Amniotic epithelial cell (primary cell): ENCODE data around the gene NEURL1.
"Not testable (repeated sequence)": the region's sequence is repeated elsewhere in the genome, so short reads cannot be mapped to it uniquely, and the experiment has no call there.

Experiments used
- DNase-seq: peaks from one replicate; pipeline ENCODE4 v3.0.0-alpha.2; 2010; ENCODE audit warnings: low read depth

NEURL1 gene

DNA sequence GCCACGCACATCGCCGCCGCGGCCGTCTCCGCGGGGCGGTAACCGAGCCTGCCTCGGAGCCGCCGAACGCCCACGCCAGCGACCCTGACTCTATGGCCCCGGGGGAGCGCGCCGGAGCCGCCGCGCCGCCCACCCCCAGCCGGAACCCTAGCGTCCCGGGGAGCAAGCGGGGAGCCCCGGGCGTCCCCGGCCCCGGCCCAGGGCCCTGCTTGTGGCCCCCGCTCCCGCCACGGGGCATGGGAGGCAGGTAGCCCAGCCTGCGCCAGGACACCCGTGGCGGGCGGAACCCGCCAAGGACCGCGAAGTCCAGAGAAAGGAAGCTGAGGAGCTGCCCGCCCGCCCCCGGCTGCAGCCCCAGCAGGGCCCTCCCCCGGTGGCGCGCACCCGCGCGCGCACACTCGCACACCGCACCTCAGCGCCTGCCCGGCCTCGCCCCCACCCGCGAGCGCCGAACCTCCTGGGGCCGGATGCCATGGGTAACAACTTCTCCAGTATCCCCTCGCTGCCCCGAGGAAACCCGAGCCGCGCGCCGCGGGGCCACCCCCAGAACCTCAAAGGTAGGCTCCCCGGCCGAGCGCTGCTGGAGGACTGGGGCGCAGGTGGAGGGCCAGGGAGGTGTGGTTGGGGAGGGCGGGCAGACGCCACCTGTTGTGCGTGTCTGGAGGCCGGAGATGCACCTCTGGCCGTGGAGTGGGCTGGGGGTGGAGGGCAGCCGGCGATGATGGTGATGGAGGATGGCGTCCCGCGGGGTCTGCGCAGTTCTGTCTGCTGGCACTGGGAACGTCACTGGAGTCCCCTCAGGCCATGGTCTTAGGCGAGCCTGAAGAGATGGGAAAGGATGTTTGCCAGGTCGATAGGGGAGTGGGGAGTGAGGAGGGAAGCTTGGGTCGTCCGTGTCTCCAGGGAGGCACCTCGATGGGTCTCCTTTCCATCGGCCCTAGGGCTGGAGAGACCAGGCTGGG, 692 bp downstream of the NEURL1 start:
- DNase-seq, result no peak

DNA sequence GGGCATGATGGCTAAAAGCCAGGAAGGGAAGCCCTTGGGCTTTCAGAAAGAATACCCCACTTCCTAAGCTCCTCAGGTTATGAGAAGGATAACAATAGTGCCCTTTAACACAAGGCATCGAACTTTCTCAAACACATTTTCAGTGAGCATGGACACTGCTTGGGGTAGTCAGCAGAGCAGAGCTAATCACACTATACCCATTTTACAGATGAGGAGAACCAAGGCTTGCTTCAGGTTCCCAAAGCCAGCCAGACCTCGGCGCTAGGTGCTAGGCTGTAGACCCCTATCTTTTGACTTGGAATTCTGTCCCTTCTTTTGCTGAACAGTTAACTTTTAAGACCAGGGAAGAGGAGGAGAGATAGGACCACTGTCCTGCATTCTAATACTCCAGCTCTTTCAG, 1.8 kb downstream of the NEURL1 start:
- DNase-seq, result no peak

DNA sequence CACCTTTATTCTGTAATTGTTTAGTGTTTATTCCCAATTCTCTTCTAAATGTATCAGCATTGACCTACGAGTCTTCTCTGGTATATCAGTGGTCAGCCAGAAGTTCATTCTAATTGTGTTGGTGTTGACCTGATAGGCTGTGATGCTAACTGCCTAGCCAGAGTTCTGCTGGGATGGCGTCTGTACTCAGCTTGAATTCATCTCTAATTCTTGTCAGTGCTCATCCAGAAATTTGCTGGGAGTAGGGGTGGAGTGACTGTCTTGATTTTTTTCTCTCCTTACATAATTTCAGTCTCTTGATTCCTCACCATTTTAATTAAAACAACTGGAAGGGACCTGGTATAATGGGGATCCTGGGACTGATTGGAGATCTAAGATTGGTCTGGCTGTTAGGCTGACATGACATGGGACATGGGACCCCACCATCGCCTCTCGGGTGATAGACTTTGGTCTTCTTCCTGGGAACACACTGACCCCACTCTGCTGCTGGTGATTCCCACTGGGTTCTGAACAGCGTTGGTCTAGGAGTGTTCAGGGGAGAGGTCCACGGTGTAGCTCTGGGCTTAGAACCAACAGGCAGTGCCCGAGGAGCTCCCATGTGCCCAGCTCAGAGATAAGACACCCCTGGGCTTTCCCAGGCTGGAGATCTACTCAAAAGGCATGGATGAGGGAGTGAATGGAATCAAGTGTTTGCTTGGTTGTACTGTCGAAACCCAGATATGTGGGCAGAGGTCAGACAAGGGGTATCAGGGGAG, 3.8 kb downstream of the NEURL1 start:
- no peak for DNase-seq

DNA sequence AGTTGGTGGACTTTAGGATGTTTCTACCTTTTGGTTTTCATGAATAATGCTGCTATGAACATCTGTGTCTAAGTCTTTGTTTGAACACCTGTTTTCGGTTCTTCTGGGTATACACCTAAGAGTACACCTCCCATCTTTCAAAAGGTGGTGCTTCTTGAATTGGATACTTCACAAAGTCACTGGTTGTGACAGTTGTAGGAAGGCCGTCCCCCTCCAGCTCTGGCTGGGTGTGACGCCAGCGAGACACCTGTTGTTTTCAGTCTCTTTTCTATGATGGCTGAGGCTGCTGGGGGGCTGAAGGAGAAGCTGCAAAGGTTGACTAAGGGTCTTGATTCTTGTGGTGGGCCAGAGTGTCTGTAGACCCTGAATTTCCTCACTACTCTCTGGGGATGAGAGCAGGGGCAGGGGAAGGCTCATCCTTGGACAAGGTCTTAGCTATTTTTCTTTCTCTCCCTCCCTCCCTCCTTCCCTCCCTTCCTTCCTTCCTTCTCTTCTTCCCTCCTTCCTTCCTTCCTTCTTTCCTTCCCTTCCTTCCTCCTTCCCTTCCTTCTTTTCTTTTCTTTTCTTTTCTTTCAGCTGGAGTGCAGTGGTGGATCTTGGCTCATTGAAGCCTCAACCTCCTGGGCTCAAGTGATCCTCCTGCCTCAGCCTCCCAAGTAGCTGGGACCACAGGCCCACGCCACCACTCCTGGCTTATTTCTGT, 5.6 kb downstream of the NEURL1 start:
- no peak for DNase-seq

DNA sequence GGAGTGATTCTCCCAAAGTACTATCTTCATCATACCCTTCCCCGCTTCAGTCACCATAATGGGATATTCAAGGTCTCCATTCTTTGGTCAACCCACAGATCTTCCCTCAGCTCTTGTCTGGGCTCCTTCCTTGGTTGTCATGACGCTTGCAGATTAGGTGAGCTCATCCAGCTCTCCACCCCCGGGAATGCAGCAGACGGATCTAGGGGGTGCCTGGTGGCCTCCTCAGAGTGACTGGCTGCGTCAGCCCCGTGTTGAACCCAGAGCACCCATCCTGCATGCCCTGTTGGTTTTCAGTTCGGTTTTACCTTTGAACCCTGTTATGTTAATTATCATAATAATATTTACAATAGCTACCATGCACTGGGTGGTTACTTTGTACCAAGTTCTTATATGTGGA, 6.4 kb downstream of the NEURL1 start:
- peak; percentile 36 for DNase-seq

DNA sequence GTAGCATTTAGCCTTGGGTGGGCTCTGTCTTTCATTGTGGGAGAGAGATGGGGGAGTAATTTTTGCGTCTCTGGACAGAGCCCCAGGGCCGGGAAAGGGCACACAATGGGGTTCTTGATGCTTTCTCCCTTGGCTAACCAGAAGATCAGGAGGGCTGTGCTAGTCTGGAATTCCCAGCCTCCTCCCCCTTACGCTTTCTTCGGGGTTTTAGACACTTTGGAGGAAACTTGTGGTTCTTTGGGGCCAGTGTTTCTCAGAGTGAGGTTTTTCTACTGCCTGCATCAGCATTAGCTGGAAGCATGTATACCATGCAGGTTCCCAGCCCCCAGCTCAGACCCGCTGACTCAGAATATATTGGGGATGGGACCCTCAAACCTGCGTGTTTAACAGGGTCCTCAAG, 7.0 kb downstream of the NEURL1 start:
- DNase-seq, result no peak

DNA sequence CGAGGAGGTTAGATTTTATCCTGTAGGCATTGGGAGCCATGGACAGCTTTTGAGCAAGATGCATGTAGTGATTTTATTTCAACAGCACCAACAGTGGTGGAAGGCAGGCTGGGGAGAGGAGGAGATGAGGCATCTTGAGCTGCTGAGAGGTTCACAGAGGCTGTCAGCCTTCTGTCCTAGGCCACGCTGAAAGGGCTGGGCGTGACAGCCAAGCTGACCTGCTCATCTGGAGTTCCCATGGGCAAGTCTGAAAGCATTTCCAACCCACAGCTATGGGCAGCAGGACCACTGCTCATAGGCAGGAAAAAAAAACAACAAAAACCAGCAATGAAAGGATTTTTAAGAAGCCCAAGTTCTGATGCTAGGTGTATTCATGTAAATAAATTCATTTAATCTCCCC, 7.7 kb downstream of the NEURL1 start:
- DNase-seq, result no peak

DNA sequence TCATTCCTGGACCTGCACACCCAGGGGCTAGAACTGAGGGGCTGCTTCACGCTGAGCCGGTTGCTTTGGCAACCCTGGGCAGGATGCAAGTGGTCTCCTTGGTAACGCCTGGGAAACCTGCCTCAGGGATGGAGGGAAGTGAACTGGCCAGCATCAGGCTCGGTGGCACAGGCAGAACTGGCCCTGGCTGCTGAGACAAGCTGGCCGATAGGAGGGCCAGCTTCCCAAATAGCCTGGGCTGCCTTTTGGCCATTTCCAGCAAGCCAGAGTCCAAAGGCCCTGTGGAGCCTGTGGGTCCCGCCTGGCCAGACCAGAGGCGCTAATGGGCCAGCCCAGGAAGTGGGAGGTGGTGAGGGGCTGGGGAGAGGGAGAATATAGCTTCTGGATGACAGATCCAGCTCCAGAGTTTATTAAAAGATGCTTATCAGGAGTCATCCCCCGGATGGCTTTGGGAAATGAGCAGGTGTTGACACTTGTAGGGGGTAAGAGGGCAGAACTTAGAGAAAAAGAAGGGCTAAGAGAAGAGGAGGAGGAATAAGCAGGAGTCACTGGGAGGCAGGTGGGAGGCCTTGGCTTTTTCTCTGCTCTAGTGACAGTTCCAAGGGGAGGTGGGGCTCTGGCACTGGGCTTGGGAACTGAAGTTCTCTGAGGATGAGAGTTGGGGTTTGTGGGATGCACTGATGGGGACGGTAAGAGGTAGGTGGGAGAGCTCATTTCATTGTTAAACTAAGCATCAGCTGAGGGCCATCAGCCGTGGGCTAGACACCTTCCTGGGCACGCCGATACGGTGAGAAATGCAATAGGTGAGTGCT, 9.6 kb downstream of the NEURL1 start:
- no peak for DNase-seq

DNA sequence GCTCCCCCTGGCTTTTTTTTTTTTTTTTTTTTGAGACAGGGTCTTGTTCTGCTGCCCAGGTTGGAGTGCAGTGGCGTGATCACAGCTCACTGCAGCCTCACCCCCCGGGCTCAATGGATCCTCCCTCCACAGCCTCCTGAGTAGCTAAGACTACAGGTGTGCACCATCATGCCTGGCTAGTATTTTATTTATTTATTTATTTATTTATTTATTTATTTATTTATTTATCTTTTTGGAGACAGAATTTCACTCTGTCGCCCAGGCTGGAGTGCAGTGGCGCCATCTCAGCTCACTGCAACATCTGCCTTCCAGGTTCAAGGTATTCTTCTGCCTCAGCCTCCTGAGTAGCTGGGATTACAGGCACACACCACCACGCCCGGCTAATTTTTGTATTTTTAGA, 10.3 kb downstream of the NEURL1 start:
- DNase-seq, result not testable (repeated sequence)

DNA sequence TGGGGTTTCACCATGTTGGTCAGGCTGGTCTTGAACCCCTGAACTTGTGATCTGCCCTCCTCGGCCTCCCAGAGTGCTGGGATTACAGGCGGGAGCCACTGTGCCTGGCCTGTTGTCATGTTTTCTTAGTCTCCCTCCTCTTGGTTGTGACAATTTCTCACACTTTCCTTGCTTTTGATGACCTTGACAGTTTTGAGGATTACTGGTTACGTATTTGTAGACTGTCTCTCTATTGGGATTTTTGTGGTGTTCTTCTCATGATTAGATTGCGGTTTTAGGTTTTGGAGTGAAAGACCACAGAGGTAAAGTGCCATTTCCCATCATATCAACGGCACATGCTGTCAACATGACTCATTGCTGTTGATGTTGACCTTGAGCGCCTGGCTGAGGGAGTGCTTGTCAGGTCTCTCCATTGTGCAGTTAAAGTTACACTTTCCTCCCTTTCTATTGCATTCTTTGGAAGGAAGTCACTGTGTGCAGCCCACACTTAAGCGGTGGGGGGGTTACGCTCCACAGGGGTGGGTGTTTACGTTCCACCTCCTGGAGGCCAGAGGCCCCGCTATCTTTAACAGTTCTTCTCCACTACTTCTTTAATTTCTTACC, 10.8 kb downstream of the NEURL1 start:
- peak; percentile 99 for DNase-seq

DNA sequence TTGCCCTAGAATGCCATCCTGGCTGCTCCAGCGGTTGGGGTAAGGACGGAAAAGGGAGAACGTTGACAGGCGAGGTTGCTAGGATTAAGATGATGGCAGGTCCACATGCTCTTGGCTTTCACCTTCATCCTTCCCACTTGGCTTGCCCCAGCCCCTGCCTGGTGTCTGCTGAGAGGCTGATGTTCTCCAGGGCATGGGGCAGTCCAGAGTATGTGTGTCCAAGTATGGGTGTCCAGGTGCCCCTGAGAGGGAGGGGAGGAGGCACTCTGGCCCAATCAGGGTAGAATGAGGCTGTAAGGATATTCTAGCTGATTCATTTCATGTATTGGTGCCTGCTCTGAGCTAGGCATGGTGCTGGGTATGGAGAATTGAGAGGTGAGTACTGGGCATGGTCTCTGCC, 12.6 kb downstream of the NEURL1 start:
- DNase-seq, result no peak

DNA sequence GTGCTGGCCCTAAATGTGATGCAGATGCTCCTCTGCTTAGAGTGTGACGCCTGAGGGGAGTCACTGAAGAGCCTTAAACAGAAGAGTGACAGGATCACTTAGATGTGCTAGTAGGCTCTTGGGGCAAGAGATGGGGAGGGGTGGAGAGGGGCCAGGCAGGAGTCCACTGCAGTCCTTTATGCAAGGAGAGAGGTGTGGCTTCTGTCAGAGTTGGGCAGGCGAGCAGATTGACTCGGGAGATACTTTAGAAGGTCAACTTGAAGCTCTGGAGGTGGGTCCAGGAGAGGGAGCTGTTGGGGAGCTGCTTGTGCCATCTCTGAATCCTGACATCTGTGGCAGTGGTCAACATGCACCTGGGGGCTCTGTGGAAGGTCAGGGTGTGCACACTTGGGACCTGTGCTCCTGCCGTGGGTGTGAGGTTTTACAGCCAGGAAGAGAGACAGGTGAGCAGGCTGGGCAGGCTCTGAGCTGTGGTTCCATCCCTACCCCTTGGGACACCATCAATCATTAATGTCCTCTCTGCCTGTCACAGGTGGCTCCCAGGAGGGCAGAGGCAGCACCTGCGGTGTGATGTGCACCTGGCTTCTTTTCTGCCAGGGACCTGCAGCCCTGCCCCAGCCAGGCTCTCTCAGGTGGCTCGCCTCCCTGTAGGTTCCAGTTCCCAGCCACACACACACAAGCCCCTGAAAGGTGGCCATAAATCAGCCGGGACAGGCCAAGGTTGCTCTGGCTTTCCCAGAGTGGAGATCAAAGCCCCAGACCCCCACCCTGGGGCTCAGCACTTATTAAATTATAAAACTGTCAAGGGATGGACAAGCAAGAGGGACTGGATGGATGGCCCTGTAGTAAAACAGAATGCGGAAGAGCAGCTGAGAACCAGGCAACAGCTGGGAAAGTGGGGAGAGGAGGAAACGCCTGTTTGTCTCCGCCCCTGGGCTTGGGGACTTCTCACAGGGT, 14.0 kb downstream of the NEURL1 start:
- DNase-seq, result no peak

DNA sequence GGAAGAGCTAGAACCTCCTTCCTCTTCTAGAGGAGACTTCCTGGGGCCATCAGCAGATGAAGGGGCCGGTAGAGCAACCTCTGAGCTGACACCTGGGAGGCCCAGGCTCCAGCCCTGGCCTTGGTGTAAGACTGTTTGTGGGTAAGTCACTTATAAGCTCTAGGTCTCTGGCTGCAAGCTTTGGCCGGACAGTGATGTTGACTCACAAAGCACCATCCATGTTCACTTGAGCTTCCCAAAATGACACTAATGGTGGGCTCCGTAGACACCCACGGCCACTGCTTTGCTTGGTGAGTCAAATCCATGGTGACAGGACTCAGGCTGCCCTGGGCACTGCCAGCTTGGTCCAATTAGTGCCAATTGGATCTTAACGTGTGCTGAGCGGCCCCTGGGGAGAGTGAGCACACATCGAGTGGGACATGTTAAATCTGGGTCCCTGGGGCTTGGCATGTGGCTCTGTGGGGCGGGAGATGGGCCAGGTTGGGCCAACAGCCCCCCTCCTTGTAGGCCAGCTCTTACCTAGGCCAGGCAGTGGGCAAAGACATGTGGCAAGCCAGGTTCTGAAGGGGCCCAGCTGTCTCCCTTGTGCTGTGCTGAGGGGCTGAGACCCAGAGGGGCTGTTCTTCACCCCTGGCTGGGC, 16.7 kb downstream of the NEURL1 start:
- DNase-seq, result no peak

DNA sequence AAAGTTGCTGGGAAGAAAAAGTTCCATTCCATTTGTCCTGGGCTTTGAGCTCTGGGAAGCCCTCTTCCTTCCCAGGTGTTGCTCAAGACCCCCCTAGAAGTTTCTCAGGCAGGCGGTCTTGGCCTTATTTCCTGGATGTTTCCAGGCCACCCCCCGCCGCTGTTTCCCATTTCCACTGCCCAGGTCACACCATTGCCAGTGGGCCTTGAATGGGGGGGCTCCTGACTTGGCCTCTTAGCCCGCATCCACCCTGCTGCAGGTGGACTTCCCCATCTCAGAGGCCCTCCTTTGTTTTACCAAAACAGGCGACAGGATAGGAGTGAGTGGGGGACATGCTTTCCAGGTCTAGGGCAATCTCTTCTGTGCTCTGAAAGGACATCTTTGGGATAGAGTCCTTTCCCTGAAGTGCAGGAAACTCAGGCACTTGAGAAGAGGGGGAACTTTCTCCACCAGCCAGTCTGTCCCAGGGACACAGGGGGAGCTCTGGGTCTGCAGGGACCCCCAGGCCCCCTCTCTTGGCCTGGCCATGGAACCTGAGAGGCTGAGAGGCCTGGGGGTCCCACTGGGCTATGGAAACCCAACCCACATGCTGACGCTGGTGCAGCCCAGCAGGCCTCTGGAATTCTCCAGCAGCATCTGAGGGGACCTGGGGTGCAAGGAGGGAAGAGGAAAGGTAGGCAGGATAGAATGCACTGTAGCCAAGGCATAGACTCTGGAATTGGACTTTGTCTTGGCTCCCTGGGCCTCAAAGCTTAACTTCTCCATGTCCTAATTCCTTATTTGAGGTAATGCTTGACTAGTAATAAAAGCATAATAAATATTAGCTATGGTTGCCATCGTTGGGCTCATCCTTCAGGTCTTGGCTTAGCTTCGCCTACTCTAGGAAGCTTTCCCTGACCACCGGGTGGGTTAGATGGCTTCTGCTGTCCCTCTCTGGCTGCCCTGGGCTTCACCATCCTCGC, 17.6 kb downstream of the NEURL1 start:
- DNase-seq, result no peak

DNA sequence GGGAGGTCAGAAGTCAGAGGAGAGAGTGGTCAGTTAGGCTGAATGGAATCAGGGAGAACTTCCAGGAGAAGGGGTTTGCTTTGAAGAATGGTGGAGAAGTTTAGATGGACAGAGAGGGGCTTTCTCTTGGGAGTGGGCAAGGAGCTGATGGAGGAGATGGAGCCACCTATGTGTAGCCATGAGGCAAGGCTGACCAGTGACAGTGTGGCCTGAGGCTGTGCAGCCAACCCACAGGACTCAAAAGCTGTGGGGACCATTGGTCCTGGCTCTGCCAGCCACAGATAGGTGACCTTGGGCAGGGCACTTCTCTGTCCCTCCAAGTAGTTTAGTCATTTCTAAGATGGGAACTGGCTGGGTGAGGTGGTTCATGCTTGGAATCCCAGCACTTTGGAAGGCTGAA, 18.7 kb downstream of the NEURL1 start:
- no peak for DNase-seq

DNA sequence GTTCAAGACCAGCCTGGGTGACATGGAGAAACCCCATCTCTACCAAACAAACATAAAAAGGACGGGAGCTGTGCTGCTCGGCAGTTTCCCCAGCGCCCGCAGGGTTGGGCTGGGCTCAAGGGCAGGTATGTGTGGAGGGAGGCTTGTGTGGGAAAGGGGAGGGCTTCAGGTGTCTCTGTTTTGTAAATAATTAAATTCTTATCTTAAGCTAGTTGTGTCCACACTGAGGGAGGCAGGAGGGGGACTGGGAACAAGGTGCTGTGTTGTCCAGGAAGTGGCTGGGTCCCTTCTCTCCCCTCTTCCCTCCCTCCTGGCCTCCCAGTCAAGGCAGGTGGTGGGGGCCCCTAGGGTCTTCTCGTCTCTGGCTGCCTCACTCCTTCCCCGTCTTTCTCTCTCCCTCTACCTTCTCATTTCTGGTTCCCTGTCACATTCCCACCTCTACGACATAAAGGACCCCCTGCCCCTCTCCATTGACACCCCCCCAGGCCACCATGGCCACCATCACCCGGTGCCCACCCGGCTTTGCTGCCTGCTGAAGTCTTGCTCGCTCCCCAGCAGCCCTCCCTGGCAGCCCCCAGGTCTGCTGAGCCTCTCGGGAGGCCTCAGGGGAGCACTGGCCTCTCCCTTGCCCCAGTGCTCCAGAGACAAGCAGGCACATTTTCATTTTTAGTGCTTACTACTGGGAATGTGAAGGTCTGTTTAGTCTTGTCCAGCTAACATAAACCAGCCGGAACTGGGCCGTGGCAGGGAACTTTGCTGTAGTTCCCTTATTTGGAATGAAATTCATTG, 19.3 kb downstream of the NEURL1 start:
- DNase-seq, result no peak

DNA sequence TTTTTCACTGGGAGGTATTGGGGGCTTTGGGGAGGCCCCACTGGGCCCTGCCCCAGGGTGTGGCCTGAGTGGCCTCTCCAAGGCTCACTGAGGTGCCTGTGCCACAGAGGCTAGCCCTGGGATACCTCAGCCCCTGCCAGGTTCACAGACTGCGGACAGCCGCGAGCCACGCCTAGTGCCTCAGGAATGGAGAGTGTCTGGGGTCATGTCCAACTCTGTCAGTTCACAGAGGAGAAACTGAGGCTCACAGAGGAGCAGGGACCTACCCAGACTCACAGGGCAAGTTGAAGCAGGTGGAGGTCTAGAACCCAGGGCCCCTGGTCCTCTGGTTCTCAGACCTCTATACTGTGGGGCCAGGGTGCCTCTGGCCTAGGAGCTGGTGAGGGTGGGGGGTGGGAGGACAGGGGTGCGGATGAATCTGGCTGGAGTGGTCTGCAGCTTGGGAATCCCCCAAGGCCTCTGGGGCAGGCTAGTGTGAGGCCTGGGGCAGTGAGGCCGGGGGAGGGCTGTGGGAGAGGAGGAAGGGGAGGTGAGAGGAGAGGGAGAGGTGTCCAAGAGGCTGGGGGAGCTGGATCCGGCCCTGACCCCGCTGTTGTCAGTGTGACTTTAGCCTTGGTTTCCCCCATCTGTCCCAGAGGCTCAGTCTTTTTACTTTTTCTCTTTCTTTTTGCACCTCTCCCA, 20.0 kb downstream of the NEURL1 start:
- no peak for DNase-seq
